SU-DHL-6 (cell line): ENCODE data around the gene DCC.

Experiments
- CTCF ChIP-seq: fragments of 200-600 bp; sonication (generic); IDR thresholded peaks from one replicate; pipeline ENCODE4 v1.5.1; 2017; ENCODE audit warnings: antibody characterized with exemption, mild to moderate bottlenecking, low read length, moderate library complexity; ENCODE audit not compliant: insufficient read depth, poor library complexity, severe bottlenecking
- EZH2phosphoT487 ChIP-seq: fragments of 200-600 bp; sonication (generic), shearing (Covaris generic); conservative IDR thresholded peaks from 2 replicates; pipeline ENCODE4 v1.6.1; 2018; ENCODE audit warnings: mild to moderate bottlenecking, antibody characterized with exemption, low read length, moderate library complexity, mixed read lengths

GRCh38 chr18:53566626-53567025, 1226.6 kb downstream of the DCC start:
- TF ChIP-seq CTCF (no peak), EZH2phosphoT487 (no peak)
